Stimulated activated CD4-positive, alpha-beta T cell treated with anti-CD3 and anti-CD28 coated beads, Interleukin-2, amount 100 ng/mL, for 4 hours (primary cell): Measurements from ENCODE around the gene OR56A3.

ENCODE experiments used
- DNase-seq: peaks from one replicate; pipeline ENCODE4 v3.0.0-alpha.2; 2020; ENCODE audit warnings: low read depth

Gene OR56A3

DNA sequence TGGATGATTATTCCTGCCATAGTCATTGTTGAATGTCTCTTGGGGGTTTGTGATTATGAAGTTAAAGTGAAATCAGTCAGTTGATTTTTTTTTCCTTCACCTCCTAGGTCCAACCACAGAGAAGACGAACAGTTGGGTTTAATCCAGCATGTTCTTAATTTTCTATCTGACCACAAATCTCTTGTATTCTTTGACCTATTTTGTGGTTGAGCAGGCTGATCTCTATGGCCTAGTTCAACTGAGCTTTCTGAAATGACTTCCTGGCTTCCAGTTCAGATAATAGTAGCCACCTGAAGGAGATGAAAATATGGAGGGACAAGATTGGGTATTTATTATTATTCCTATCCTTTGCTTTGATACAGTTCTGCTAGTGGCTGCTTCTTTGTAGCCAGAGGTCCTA is 31.5 kb downstream of the OR56A3 start:
- DNase-seq = no peak

DNA sequence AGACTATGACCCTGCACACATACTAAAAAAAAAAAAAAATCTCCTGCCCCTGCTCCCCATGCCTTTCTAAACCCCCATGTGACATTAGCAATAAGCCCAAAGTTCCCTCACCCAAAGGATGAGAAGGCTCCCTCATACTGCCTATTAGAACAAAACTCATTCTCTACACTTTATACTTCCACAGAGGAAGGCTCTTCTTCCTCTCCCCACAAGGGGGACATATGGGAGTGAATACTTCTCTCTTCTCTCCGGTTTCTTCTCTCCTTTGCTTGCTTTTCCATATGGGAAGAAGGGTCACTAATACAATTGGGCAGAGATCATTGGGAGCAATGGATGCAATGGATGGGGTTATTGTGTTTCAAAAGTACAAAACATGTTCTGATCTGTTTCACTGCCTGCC is 41.4 kb downstream of the OR56A3 start:
- no peak for DNase-seq

DNA sequence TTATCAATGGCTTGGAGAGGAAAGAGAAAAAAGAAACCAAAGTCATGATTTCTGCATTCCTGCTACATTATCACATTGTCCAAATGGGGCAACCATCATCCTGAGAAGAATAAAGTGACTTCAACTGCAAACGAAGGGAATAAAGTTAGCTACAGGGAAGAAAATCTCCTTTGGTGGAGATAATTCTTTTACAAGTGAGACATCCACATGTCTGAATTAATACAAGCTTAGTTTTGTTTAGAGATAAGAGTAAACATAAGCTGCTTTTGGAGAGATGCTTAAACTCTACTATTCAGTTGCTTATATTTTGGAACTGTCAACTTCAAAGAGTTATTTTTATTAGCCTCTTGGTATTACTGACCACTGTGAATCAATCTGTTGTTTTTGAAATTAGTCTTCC is 44.8 kb downstream of the OR56A3 start, which contains the start of gene OR52L1:
Gene OR52L1, minus strand, starts transcription at position 101 of the 400 bp plus-strand sequence. Its CDS starts 55 bp downstream, at position 46.
- DNase-seq = no peak

DNA sequence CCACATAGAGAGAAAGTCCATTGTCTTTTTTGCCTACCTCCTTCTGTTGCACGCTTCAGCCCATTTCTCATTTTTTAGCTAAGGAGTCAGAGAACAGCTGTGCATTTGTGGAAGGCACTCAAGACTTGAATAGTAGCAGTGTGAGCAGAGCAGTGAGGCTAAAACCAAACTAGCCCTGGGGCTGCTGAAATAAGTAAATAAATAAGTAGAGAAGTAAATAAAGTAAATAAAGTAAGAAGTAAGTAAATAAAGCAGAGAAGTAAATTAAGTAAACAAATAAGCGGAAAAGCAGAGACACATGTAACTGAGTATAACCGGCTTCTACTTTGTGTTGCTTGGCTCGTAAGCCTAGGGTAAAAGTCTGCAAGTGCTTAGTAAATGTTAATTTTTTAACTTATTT is 47.2 kb downstream of the OR56A3 start:
- DNase-seq = no peak

DNA sequence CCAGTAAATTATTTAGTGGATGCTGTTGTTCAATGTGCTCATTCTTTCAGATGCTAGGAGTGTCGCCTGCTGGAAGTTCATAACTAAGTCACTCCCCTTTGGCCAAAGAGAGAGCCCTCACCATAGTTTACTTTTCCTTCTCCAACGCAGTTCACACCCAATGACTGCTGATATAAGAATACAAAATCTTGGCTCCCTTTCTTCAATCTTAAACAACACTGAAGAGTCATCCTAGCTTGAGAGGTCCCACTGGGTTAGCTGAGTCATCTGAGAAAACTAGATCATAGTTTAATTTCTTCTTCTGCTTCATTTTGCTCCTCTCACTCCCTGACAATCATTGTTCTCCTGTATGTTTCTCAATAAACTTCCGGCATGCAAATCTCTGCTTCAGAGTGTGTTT is 50.1 kb downstream of the OR56A3 start:
- no peak for DNase-seq

DNA sequence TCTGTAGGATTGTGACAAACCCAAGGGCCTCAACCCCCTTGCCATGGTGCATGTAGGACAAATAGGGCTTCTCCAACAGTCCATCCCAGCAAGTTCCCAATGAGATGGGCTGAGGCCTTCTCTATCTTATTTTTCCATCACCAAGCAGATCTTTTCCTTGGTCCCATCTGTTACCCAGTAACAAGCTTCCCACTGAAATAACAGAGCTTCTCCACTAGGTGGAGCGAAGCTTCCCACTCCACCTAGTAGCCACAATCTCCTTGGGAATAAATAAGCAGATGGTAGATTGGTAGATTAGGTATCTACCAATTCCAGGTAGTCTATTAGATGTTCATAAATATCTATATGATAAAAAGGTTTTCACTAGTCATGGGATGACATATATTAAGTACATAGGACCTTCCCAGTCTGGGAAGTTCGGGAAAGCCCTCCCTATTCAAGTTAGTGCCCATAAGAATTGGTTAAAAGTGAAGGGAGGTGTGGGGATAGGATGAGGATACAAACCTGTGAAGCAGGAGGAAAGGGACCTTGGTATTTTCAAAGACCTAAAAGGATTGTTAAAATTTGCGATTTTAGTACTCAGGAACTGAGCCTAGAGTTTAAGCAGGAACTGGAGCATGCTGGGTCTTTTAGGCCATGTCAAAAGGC is 50.7 kb downstream of the OR56A3 start:
- DNase-seq = no peak

DNA sequence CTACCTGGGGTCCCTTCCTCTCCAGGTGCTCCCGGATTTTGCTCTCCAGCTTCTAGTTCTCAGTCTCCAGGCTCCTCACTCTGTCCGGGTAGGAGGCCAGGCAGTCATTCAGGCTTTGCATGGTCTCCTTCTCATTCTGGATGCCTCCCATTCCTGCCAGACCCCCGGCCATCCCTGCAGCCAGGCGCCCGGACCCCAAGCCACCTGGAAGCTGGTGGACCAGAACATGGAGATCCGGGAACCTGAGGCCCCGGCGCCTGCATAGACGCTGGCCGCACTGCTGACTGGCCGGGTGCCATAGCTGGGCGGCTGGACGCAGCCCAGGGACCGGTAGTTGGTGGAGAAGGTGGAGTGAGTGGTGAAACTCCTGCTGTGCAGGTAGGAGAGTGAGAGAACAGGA is 52.7 kb downstream of the OR56A3 start:
- DNase-seq = no peak
